BLaER1 (cell line): ENCODE data around the gene ANGEL1.

Experiments used
- H3K27ac ChIP-seq: shearing (Covaris generic); formaldehyde crosslinking; 2 replicates; pipeline ENCODE4 v1.8.1; 2022
- H3K27me3 ChIP-seq: shearing (Covaris generic); formaldehyde crosslinking; 2 replicates; pipeline ENCODE4 v1.8.1; 2022
- H3K36me3 ChIP-seq: shearing (Covaris generic); formaldehyde crosslinking; 2 replicates; pipeline ENCODE4 v1.8.1; 2022
- H3K4me1 ChIP-seq: shearing (Covaris generic); formaldehyde crosslinking; 2 replicates; pipeline ENCODE4 v1.8.1; 2022
- H3K4me2 ChIP-seq: shearing (Covaris generic); formaldehyde crosslinking; 2 replicates; pipeline ENCODE4 v1.8.1; 2022
- H3K4me3 ChIP-seq: shearing (Covaris generic); formaldehyde crosslinking; 2 replicates; pipeline ENCODE4 v1.8.1; 2022
- H3K9ac ChIP-seq: shearing (Covaris generic); formaldehyde crosslinking; 2 replicates; pipeline ENCODE4 v1.8.1; 2022
- H3K9me3 ChIP-seq: shearing (Covaris generic); formaldehyde crosslinking; 2 replicates; pipeline ENCODE4 v1.8.1; 2022
- H4K20me1 ChIP-seq: shearing (Covaris generic); formaldehyde crosslinking; 2 replicates; pipeline ENCODE4 v1.8.1; 2022
- Cebpa-rat ChIP-seq: shearing (Covaris generic); IDR thresholded peaks from 2 replicates; pipeline ENCODE4 v1.8.1; 2022

ANGEL1 gene

GRCh38 chr14:76837524-76837923, 24.8 kb upstream of the ANGEL1 start:
- Histone ChIP-seq H3K36me3 (no peaks in the 10 kb centered on the region), H4K20me1 (no peaks in the 10 kb centered on the region), H3K27me3 (no peaks in the 10 kb centered on the region), H3K4me3 (no peak overlapping the region), H3K9me3 (no peaks in the 10 kb centered on the region), H3K4me2 (no peak overlapping the region), H3K27ac (no peak overlapping the region), H3K4me1 (no peaks in the 10 kb centered on the region), H3K9ac (no peak overlapping the region)
- no peak for TF ChIP-seq Cebpa-rat

- Histone ChIP-seq H3K36me3 (no peaks in the 10 kb centered on the region), H3K4me2 (no peak overlapping the region), H3K27me3 (no peaks in the 10 kb centered on the region), H3K27ac (no peak overlapping the region), H4K20me1 (no peaks in the 10 kb centered on the region), H3K4me1 (no peaks in the 10 kb centered on the region), H3K9me3 (no peaks in the 10 kb centered on the region), H3K4me3 (no peak overlapping the region), H3K9ac (no peak overlapping the region)
- no peak for TF ChIP-seq Cebpa-rat
Observed at GRCh38 chr14:76836029-76836630, 23.4 kb upstream of the ANGEL1 start.

GRCh38 chr14:76834241-76834661, 21.6 kb upstream of the ANGEL1 start:
- no peak overlapping the region for H3K27ac ChIP-seq
- no peaks in the 10 kb centered on the region for H3K9me3 ChIP-seq
- TF ChIP-seq Cebpa-rat, result no peak
- H3K4me2 ChIP-seq, result no peak overlapping the region
- H3K4me3 ChIP-seq, result no peak overlapping the region
- H3K9ac ChIP-seq, result no peak overlapping the region
- H4K20me1 ChIP-seq, result no peaks in the 10 kb centered on the region
- no peaks in the 10 kb centered on the region for H3K4me1 ChIP-seq
- no peaks in the 10 kb centered on the region for H3K27me3 ChIP-seq
- H3K36me3 ChIP-seq, result no peaks in the 10 kb centered on the region

GRCh38 chr14:76833011-76833410, 20.3 kb upstream of the ANGEL1 start:
- H3K9me3 ChIP-seq, result no peaks in the 10 kb centered on the region
- TF ChIP-seq Cebpa-rat, result no peak
- no peaks in the 10 kb centered on the region for H3K36me3 ChIP-seq
- H4K20me1 ChIP-seq, result no peaks in the 10 kb centered on the region
- no peaks in the 10 kb centered on the region for H3K27me3 ChIP-seq
- no peak overlapping the region for H3K4me2 ChIP-seq
- H3K9ac ChIP-seq, result no peak overlapping the region
- H3K27ac ChIP-seq, result no peak overlapping the region
- H3K4me3 ChIP-seq, result no peak overlapping the region
- H3K4me1 ChIP-seq, result no peaks in the 10 kb centered on the region

- Histone ChIP-seq H3K27me3 (no peaks in the 10 kb centered on the region), H3K9me3 (no peaks in the 10 kb centered on the region), H4K20me1 (no peaks in the 10 kb centered on the region), H3K36me3 (no peaks in the 10 kb centered on the region), H3K4me2 (no peak overlapping the region), H3K4me3 (no peak overlapping the region), H3K9ac (no peak overlapping the region), H3K27ac (no peak overlapping the region), H3K4me1 (no peaks in the 10 kb centered on the region)
- no peak for TF ChIP-seq Cebpa-rat
Observed at GRCh38 chr14:76832503-76832988, 19.9 kb upstream of the ANGEL1 start.

- H4K20me1 ChIP-seq, result no peaks in the 10 kb centered on the region
- no peaks in the 10 kb centered on the region for H3K36me3 ChIP-seq
- H3K4me1 ChIP-seq, result no peaks in the 10 kb centered on the region
- no peak overlapping the region for H3K27ac ChIP-seq
- H3K9ac ChIP-seq, result no peak overlapping the region
- TF ChIP-seq Cebpa-rat, result no peak
- no peaks in the 10 kb centered on the region for H3K27me3 ChIP-seq
- no peak overlapping the region for H3K4me3 ChIP-seq
- no peak overlapping the region for H3K4me2 ChIP-seq
- no peaks in the 10 kb centered on the region for H3K9me3 ChIP-seq
Observed at GRCh38 chr14:76830556-76830955, 17.9 kb upstream of the ANGEL1 start.

- no peak for TF ChIP-seq Cebpa-rat
- H3K4me2 ChIP-seq, result no peak overlapping the region
- H3K4me1 ChIP-seq, result no peaks in the 10 kb centered on the region
- H3K9me3 ChIP-seq, result no peaks in the 10 kb centered on the region
- no peaks in the 10 kb centered on the region for H3K36me3 ChIP-seq
- H3K4me3 ChIP-seq, result no peak overlapping the region
- no peak overlapping the region for H3K9ac ChIP-seq
- no peak overlapping the region for H3K27ac ChIP-seq
- no peaks in the 10 kb centered on the region for H3K27me3 ChIP-seq
- H4K20me1 ChIP-seq, result no peaks in the 10 kb centered on the region
Observed at GRCh38 chr14:76829650-76830421, 17.2 kb upstream of the ANGEL1 start.

GRCh38 chr14:76829013-76829365, 16.3 kb upstream of the ANGEL1 start:
- no peak for TF ChIP-seq Cebpa-rat
- H3K9me3 ChIP-seq, result no peaks in the 10 kb centered on the region
- no peaks in the 10 kb centered on the region for H4K20me1 ChIP-seq
- no peak overlapping the region for H3K4me2 ChIP-seq
- H3K27ac ChIP-seq, result no peak overlapping the region
- no peaks in the 10 kb centered on the region for H3K4me1 ChIP-seq
- no peaks in the 10 kb centered on the region for H3K27me3 ChIP-seq
- H3K36me3 ChIP-seq, result no peaks in the 10 kb centered on the region
- H3K4me3 ChIP-seq, result no peak overlapping the region
- no peak overlapping the region for H3K9ac ChIP-seq

GRCh38 chr14:76828339-76829012, 15.8 kb upstream of the ANGEL1 start:
- Histone ChIP-seq H3K27ac (no peak overlapping the region), H3K4me1 (no peaks in the 10 kb centered on the region), H3K4me3 (no peak overlapping the region), H3K27me3 (no peaks in the 10 kb centered on the region), H3K36me3 (no peaks in the 10 kb centered on the region), H3K9ac (no peak overlapping the region), H3K4me2 (no peak overlapping the region), H4K20me1 (no peaks in the 10 kb centered on the region), H3K9me3 (no peaks in the 10 kb centered on the region)
- TF ChIP-seq Cebpa-rat, result no peak

- Histone ChIP-seq H3K4me1 (no peaks in the 10 kb centered on the region), H3K4me3 (no peak overlapping the region), H3K4me2 (no peak overlapping the region), H3K27me3 (no peaks in the 10 kb centered on the region), H4K20me1 (no peaks in the 10 kb centered on the region), H3K36me3 (no peaks in the 10 kb centered on the region), H3K9me3 (no peaks in the 10 kb centered on the region), H3K9ac (no peak overlapping the region), H3K27ac (no peak overlapping the region)
- TF ChIP-seq Cebpa-rat, result no peak
Observed at GRCh38 chr14:76827696-76828296, 15.1 kb upstream of the ANGEL1 start.
